CD4-positive, alpha-beta T cell (primary cell): ENCODE data around the gene AUP1. TPM values are rescaled to one million over a fixed set of nuclear protein-coding genes. Genes with fewer than 3 reads are reported as not detected.

ENCODE experiments used
- ATAC-seq: fragments of 200-7000 bp; cut with Tn5 transposase; one replicate; pipeline ENCODE4 v1.10.0; 2022; ENCODE audit warnings: mild to moderate bottlenecking; ENCODE audit not compliant: poor library complexity
- CTCF ChIA-PET: fragments of 350-600 bp; sonication (Branson Sonifier 250); formaldehyde crosslinking; loops from one replicate; lab custom pipeline; 2021; ENCODE audit warnings: antibody characterized with exemption, inconsistent platforms; lab: Charles Lee
- POLR2A ChIA-PET: fragments of 350-600 bp; sonication (Branson Sonifier 250); formaldehyde crosslinking; loops from one replicate; lab custom pipeline; 2021; ENCODE audit warnings: antibody characterized with exemption, inconsistent platforms; lab: Charles Lee
- DNase-seq, 14 experiments: peaks; one replicate each; pipeline ENCODE4 v3.0.0-alpha.2; 2013 to 2020; ENCODE audit warnings: mixed read lengths in 2 of 14
- H3K27ac ChIP-seq, 2 donors: one replicate each; pipeline versions ENCODE4 v1.5.1 to v1.7.0; 2013; ENCODE audit warnings: low read length in 2 of 2, low read depth in 1 of 2, mild to moderate bottlenecking in 1 of 2
- H3K27me3 ChIP-seq, 2 experiments: 1 replicate in 1 of 2; 2 replicates in 1 of 2; pipeline versions ENCODE4 v1.6.1 to v1.7.0; 2013; ENCODE audit warnings: low read length in 2 of 2, control low read depth in 1 of 2, mild to moderate bottlenecking in 1 of 2, moderate library complexity in 1 of 2; ENCODE audit not compliant: insufficient read depth in 2 of 2, control insufficient read depth in 1 of 2
- H3K36me3 ChIP-seq: one replicate; pipeline ENCODE4 v1.6.1; 2013; ENCODE audit warnings: low read length, control low read depth; ENCODE audit not compliant: insufficient read depth
- H3K4me1 ChIP-seq: one replicate; pipeline ENCODE4 v1.6.1; 2013; ENCODE audit warnings: low read length, control low read depth; ENCODE audit not compliant: insufficient read depth
- H3K4me3 ChIP-seq: one replicate; pipeline ENCODE4 v1.5.1; 2013; ENCODE audit warnings: mild to moderate bottlenecking, low read length, moderate library complexity
- H3K9me3 ChIP-seq, 2 experiments: 1 replicate in 1 of 2; 2 replicates in 1 of 2; pipeline versions ENCODE4 v1.6.1 to v1.7.0; 2013; ENCODE audit warnings: low read length in 2 of 2, mild to moderate bottlenecking in 2 of 2, control low read depth in 1 of 2, moderate library complexity in 1 of 2; ENCODE audit not compliant: control insufficient read depth in 1 of 2, insufficient read depth in 1 of 2
- H3K27ac Mint-ChIP-seq: one replicate; pipeline ENCODE4 v1.8.0; 2020; ENCODE audit warnings: mixed read lengths
- H3K27me3 Mint-ChIP-seq: one replicate; pipeline ENCODE4 v1.8.0; 2021; ENCODE audit warnings: mixed read lengths
- H3K36me3 Mint-ChIP-seq: one replicate; pipeline ENCODE4 v1.8.0; 2021; ENCODE audit warnings: low read depth, mixed read lengths
- H3K4me1 Mint-ChIP-seq: one replicate; pipeline ENCODE4 v1.8.0; 2021; ENCODE audit warnings: low read depth, mixed read lengths
- H3K4me3 Mint-ChIP-seq: one replicate; pipeline ENCODE4 v1.8.0; 2020; ENCODE audit warnings: mild to moderate bottlenecking, mixed read lengths
- H3K9me3 Mint-ChIP-seq: one replicate; pipeline ENCODE4 v1.8.0; 2020; ENCODE audit warnings: mixed read lengths
- intact Hi-C, 2 experiments: fragments of 100-400 bp; cut with DNase I in 1 of 2; cut with micrococcal nuclease in 1 of 2; formaldehyde crosslinking; loops; one replicate each; pipeline versions ENCODE4 v1.15.1 to v1.9.0; 2023 to 2025; cut with DNase I, micrococcal nuclease
- total RNA-seq, 174 experiments: library from RNA in 2 of 174; stranded (reverse) in 2 of 174; gene quantifications; one replicate each; pipeline ENCODE4 v1.2.3 and lab custom pipeline; 2021 to 2026
- TF ChIP-seq, protein P1 (sequence below): fragments of 200-600 bp; IDR thresholded peaks from one replicate; pipeline ENCODE4 v1.8.0; 2022; ENCODE audit warnings: antibody characterized with exemption, mild to moderate bottlenecking

The AUP1 gene
- total RNA-seq, 2 experiments from 2014 or later: 162 to 170 TPM

- DNase-seq (no peak), ATAC-seq (no peak)
- Mint-ChIP-seq H3K27me3 (peaks cover 73% of the 10 kb centered on the region), H3K4me1 (peaks cover 28% of the 10 kb centered on the region), H3K27ac (no peak overlapping the region), H3K36me3 (peaks cover 1% of the 10 kb centered on the region), H3K4me3 (peak overlapping the region; percentile 69), H3K9me3 (no peaks in the 10 kb centered on the region)
- Histone ChIP-seq H3K36me3 (no peaks in the 10 kb centered on the region), H3K4me3 (no peak overlapping the region), H3K27ac (no peak overlapping the region), H3K27me3 (peaks cover 56 to 58% of the 10 kb centered on the region in 2 experiments), H3K9me3 (peaks cover 0 to 36% of the 10 kb centered on the region in 2 experiments), H3K4me1 (peaks cover 45% of the 10 kb centered on the region)
- TF ChIP-seq, protein P1, sequence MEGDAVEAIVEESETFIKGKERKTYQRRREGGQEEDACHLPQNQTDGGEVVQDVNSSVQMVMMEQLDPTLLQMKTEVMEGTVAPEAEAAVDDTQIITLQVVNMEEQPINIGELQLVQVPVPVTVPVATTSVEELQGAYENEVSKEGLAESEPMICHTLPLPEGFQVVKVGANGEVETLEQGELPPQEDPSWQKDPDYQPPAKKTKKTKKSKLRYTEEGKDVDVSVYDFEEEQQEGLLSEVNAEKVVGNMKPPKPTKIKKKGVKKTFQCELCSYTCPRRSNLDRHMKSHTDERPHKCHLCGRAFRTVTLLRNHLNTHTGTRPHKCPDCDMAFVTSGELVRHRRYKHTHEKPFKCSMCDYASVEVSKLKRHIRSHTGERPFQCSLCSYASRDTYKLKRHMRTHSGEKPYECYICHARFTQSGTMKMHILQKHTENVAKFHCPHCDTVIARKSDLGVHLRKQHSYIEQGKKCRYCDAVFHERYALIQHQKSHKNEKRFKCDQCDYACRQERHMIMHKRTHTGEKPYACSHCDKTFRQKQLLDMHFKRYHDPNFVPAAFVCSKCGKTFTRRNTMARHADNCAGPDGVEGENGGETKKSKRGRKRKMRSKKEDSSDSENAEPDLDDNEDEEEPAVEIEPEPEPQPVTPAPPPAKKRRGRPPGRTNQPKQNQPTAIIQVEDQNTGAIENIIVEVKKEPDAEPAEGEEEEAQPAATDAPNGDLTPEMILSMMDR: no peak
- intact Hi-C loops: no loop called here
- POLR2A ChIA-PET: interaction anchor here (0.7 to 2.0 kb wide), 4 partner anchors 9 to 18 kb away, joined by 3 to 10 read pairs (median 3); partner anchors contain the start of genes AUP1 and HTRA2
- CTCF ChIA-PET: no interaction called here
These were observed 16.5 kb downstream of the AUP1 start for GRCh38 chr2:74512744-74513604.

GRCh38 chr2:74511104-74511989, 18.2 kb downstream of the AUP1 start:
- peaks cover 40 to 44% of the 10 kb centered on the region in 2 experiments for H3K27me3 ChIP-seq
- H3K36me3 ChIP-seq: no peaks in the 10 kb centered on the region
- no peak overlapping the region for H3K4me3 ChIP-seq
- H3K9me3 ChIP-seq: peaks cover 0 to 32% of the 10 kb centered on the region in 2 experiments
- Mint-ChIP-seq H3K9me3 (no peaks in the 10 kb centered on the region), H3K4me3 (peak overlapping the region; percentile 30), H3K4me1 (peaks cover 35% of the 10 kb centered on the region), H3K36me3 (peaks cover 17% of the 10 kb centered on the region), H3K27me3 (peaks cover 70% of the 10 kb centered on the region), H3K27ac (no peak overlapping the region)
- TF ChIP-seq, protein P1: no peak
- ATAC-seq: no peak
- intact Hi-C loops: no loop called here
- DNase-seq: no peak
- ChIA-PET CTCF (no interaction called here), POLR2A (interaction anchor here (1.1 to 4.4 kb wide), 3 partner anchors 21 to 53 kb away, joined by 3 to 23 read pairs (median 3); partner anchors contain the start of genes MRPL53 and WBP1)
- no peak overlapping the region for H3K27ac ChIP-seq
- H3K4me1 ChIP-seq: peaks cover 53% of the 10 kb centered on the region

GRCh38 chr2:74510272-74510671, 19.2 kb downstream of the AUP1 start:
- Mint-ChIP-seq H3K27ac (no peak overlapping the region), H3K36me3 (peaks cover 25% of the 10 kb centered on the region), H3K4me1 (peaks cover 37% of the 10 kb centered on the region), H3K9me3 (no peaks in the 10 kb centered on the region), H3K4me3 (peak overlapping the region; percentile 3), H3K27me3 (peaks cover 67% of the 10 kb centered on the region)
- ChIA-PET CTCF (interaction anchor here (0.8 to 1.6 kb wide), 3 partner anchors 10 to 22 kb away, joined by 3 to 6 read pairs (median 3); no protein-coding TSS in a partner anchor), POLR2A (interaction anchor here (1.0 to 4.4 kb wide), 6 partner anchors 12 to 52 kb away, joined by 3 to 23 read pairs (median 4); partner anchors contain the start of genes AUP1, HTRA2, MOGS and MRPL53)
- peaks cover 53% of the 10 kb centered on the region for H3K4me1 ChIP-seq
- intact Hi-C loops: no loop called here
- peaks cover 0 to 24% of the 10 kb centered on the region in 2 experiments for H3K9me3 ChIP-seq
- H3K27ac ChIP-seq: no peak overlapping the region
- H3K36me3 ChIP-seq: peaks cover 8% of the 10 kb centered on the region
- H3K4me3 ChIP-seq: no peak overlapping the region
- TF ChIP-seq, protein P1: no peak
- peaks cover 29 to 43% of the 10 kb centered on the region in 2 experiments for H3K27me3 ChIP-seq
- ATAC-seq: no peak
- DNase-seq: no peak
